ENCODE results near the gene LVRN. TPM values are rescaled to one million over a fixed set of nuclear protein-coding genes. Genes with fewer than 3 reads are reported as not detected.

The LVRN gene
- total RNA-seq, 1 experiment from 2014 or later, result not detected

DNA sequence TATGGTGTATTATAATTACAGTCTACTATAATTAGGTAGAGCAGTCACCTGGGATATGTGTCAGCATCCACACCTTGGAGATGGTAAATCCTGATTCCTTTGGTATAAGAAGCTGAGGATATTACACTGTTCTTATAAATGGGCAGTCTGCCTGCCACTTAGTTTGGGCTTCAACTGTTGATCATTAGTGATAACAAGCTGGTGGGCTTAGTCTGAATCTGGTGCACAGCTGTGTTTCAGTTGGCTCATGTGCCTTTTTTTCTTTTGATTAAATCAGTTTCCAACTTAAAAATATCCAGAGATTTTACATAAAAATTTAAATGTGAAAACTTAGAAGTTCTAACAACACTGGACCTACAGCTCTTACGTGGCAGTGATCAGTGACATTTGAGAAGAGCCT is 21.2 kb downstream of the LVRN start:
- Histone ChIP-seq H3K27ac (ENCODE audit: low read length) (no peak overlapping the region), H3K36me3 (ENCODE audit: low read depth, low read length) (no peaks in the 10 kb centered on the region), H2AFZ (ENCODE audit: low read length) (no peak overlapping the region), H3K9me3 (ENCODE audit: low read length) (no peaks in the 10 kb centered on the region), H3K9ac (ENCODE audit: low read length) (no peak overlapping the region), H3K4me2 (ENCODE audit: low read length) (no peak overlapping the region), H3K79me2 (ENCODE audit: low read length) (no peaks in the 10 kb centered on the region), H3K4me3 (ENCODE audit: low read length) (no peak overlapping the region), H3K4me1 (ENCODE audit: insufficient read depth, low read length) (peaks cover 2% of the 10 kb centered on the region; the same call in 1 of the 2 replicates), H3K27me3 (ENCODE audit: low read length) (no peaks in the 10 kb centered on the region), H4K20me1 (ENCODE audit: low read length) (no peaks in the 10 kb centered on the region), H3F3A (ENCODE audit: low read length, unreplicated experiment) (no peaks in the 10 kb centered on the region), H3K9me2 (replicated peaks; ENCODE audit: low read length) (no peaks in the 10 kb centered on the region)
- ATAC-seq (no peak), DNase-seq (no peak)
- CTCF ChIA-PET, result no interaction called here
- BruUV-seq (replicated peaks), result no TSS peak
- intact Hi-C loops (cut with micrococcal nuclease), result no loop called here
- TF ChIP-seq EZH2phosphoT487 (IDR thresholded peaks at IDR 0.05; ENCODE audit: borderline replicate concordance, low read length) (no peak), EZH2 (IDR thresholded peaks at IDR 0.05; ENCODE audit: low read length, unreplicated experiment) (no peak)
- TF ChIP-seq, protein P1, sequence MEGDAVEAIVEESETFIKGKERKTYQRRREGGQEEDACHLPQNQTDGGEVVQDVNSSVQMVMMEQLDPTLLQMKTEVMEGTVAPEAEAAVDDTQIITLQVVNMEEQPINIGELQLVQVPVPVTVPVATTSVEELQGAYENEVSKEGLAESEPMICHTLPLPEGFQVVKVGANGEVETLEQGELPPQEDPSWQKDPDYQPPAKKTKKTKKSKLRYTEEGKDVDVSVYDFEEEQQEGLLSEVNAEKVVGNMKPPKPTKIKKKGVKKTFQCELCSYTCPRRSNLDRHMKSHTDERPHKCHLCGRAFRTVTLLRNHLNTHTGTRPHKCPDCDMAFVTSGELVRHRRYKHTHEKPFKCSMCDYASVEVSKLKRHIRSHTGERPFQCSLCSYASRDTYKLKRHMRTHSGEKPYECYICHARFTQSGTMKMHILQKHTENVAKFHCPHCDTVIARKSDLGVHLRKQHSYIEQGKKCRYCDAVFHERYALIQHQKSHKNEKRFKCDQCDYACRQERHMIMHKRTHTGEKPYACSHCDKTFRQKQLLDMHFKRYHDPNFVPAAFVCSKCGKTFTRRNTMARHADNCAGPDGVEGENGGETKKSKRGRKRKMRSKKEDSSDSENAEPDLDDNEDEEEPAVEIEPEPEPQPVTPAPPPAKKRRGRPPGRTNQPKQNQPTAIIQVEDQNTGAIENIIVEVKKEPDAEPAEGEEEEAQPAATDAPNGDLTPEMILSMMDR (conservative IDR thresholded peaks at IDR 0.05; ENCODE audit: low read depth, low read length), result no peak
- POLR2A ChIA-PET (ENCODE audit: unreplicated experiment), result no interaction called here

DNA sequence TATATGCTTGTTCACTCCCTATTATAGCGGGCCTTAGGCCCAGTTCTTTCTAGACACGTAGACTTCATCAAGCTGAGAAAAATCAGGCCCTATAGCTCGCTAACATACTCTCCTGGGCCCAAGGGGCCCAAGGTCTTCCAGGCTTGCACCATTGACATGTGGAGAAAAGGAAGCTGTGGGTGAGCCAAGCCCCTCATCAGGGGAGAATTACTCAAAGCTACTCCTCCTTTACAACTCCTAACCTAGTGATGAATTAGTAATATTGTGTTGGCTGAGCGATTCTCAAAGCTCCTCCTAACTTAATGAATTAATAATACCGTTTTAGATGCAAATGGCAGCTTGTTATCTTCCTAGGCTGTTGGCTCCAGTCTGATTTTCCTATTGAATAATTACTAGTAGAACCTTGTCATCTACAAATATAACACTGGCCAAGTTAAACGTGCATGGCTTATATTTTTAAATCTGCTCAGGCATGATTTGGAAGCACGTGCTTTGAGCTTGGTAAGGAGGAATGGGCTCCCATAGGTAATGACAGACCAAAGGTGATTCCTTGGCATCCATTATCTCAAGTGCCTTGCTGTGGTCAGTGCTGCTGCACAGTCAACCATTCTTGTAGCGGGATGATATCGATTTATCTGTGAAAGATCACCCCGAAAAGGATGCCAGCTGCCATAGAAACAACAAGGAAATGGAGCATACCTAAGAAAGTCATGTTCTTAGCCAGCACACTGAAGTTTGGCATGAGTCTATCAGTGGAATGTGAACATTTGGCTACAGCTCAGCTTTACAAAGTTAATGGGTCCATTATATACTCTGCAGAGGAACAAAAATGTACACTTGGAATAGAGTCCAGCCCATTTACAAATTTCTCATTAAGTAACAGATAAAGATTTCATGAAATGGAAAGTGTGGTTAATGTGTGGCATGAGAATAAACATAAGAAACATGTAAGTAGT is 23.8 kb downstream of the LVRN start:
- Histone ChIP-seq H3F3A (ENCODE audit: low read length, unreplicated experiment) (no peaks in the 10 kb centered on the region), H3K27me3 (ENCODE audit: low read length) (no peaks in the 10 kb centered on the region), H4K20me1 (ENCODE audit: low read length) (no peaks in the 10 kb centered on the region), H3K9me3 (ENCODE audit: low read length) (no peaks in the 10 kb centered on the region), H3K4me2 (ENCODE audit: low read length) (no peak overlapping the region), H3K4me1 (ENCODE audit: insufficient read depth, low read length) (no peaks in the 10 kb centered on the region), H3K79me2 (ENCODE audit: low read length) (no peaks in the 10 kb centered on the region), H3K9ac (ENCODE audit: low read length) (no peak overlapping the region), H3K9me2 (replicated peaks; ENCODE audit: low read length) (no peaks in the 10 kb centered on the region), H3K27ac (ENCODE audit: low read length) (no peak overlapping the region), H3K36me3 (ENCODE audit: low read depth, low read length) (no peaks in the 10 kb centered on the region), H2AFZ (ENCODE audit: low read length) (no peak overlapping the region), H3K4me3 (ENCODE audit: low read length) (no peak overlapping the region)
- intact Hi-C loops (cut with micrococcal nuclease), result no loop called here
- POLR2A ChIA-PET (ENCODE audit: unreplicated experiment), result no interaction called here
- ATAC-seq (no peak; the same call in 1 of the 2 replicates), DNase-seq (no peak)
- BruUV-seq (replicated peaks), result no TSS peak
- CTCF ChIA-PET, result no interaction called here
- TF ChIP-seq EZH2 (IDR thresholded peaks at IDR 0.05; ENCODE audit: low read length, unreplicated experiment), result no peak
- TF ChIP-seq, protein P1 (conservative IDR thresholded peaks at IDR 0.05; ENCODE audit: low read depth, low read length), result no peak
- TF ChIP-seq EZH2phosphoT487 (IDR thresholded peaks at IDR 0.05; ENCODE audit: borderline replicate concordance, low read length), result no peak

DNA sequence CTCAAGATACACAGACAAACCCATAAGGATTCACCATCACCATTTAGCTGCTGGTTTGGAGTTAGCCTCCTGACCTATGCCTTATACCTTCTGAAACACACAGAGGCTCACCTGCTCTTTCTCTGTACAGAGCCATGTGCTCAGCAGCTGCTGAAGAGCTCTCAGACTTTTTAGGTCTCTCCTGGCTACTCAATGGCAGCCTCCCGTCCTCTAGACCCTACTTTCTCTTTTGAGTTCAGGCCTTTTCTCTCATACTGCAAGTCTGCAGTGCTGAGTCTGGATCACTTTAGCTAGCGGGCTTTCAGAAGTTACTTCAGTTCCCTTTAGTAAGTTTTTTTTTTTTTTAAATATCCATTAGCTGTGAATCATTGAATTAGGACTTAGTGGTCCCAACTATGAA is 25.7 kb downstream of the LVRN start:
- no peaks in the 10 kb centered on the region for H3F3A ChIP-seq (ENCODE audit: low read length, unreplicated experiment)
- no peaks in the 10 kb centered on the region for H3K9me3 ChIP-seq (ENCODE audit: low read length)
- no peak overlapping the region for H3K9ac ChIP-seq (ENCODE audit: low read length)
- TF ChIP-seq, protein P1 (conservative IDR thresholded peaks at IDR 0.05; ENCODE audit: low read depth, low read length), result no peak
- TF ChIP-seq EZH2 (IDR thresholded peaks at IDR 0.05; ENCODE audit: low read length, unreplicated experiment) (no peak), EZH2phosphoT487 (IDR thresholded peaks at IDR 0.05; ENCODE audit: borderline replicate concordance, low read length) (no peak)
- DNase-seq (no peak), ATAC-seq (no peak)
- H3K27me3 ChIP-seq (ENCODE audit: low read length), result no peaks in the 10 kb centered on the region
- H3K79me2 ChIP-seq (ENCODE audit: low read length), result no peaks in the 10 kb centered on the region
- H3K4me3 ChIP-seq (ENCODE audit: low read length), result no peak overlapping the region
- no peak overlapping the region for H3K4me2 ChIP-seq (ENCODE audit: low read length)
- no peaks in the 10 kb centered on the region for H3K4me1 ChIP-seq (ENCODE audit: insufficient read depth, low read length)
- intact Hi-C loops (cut with micrococcal nuclease), result no loop called here
- no peaks in the 10 kb centered on the region for H3K36me3 ChIP-seq (ENCODE audit: low read depth, low read length)
- no peaks in the 10 kb centered on the region for H3K9me2 ChIP-seq (replicated peaks; ENCODE audit: low read length)
- POLR2A ChIA-PET (ENCODE audit: unreplicated experiment), result no interaction called here
- BruUV-seq (replicated peaks), result no TSS peak
- H4K20me1 ChIP-seq (ENCODE audit: low read length), result no peaks in the 10 kb centered on the region
- no peak overlapping the region for H3K27ac ChIP-seq (ENCODE audit: low read length)
- CTCF ChIA-PET, result no interaction called here
- no peak overlapping the region for H2AFZ ChIP-seq (ENCODE audit: low read length)
